Measurements from ENCODE around the gene AHSA1. TPM values are rescaled to one million over a fixed set of nuclear protein-coding genes. Genes with fewer than 3 reads are reported as not detected.
A peak's percentile ranks its signal among the peaks of the same experiment; 100 is the strongest.

Gene AHSA1
- total RNA-seq, 4 donors from 2014 or later, result 58.5 to 146 (median 102) TPM

- no peak for TF ChIP-seq CTCF (IDR thresholded peaks at IDR 0.05)
- no peak for TF ChIP-seq EP300 (IDR thresholded peaks at IDR 0.05)
- TF ChIP-seq POLR2A (IDR thresholded peaks at IDR 0.05), result no peak
- DNase-seq (ENCODE audit: low spot score in 2 of 2), result no peak
- no peaks in the 10 kb centered on the region for H3K4me1 ChIP-seq
- no peaks in the 10 kb centered on the region for H3K27me3 ChIP-seq
- peaks cover 1 to 97% (median 28%) of the 10 kb centered on the region in 3 donors for H3K36me3 ChIP-seq
- H3K27ac ChIP-seq, result no peak overlapping the region
- 88 to 91% methylated on average over 4 of the region's 4 CpGs for WGBS, 2 donors
- no peak overlapping the region for H3K4me3 ChIP-seq
- H3K9me3 ChIP-seq, result no peaks in the 10 kb centered on the region
Observed at GRCh38 chr14:77439861-77440260, 18.0 kb upstream of the AHSA1 start.

- WGBS, 2 donors, result 89 to 92% methylated on average over 2 of the region's 2 CpGs
- H3K27ac ChIP-seq, result no peak overlapping the region
- DNase-seq (ENCODE audit: low spot score in 2 of 2), result no peak
- H3K4me1 ChIP-seq, result no peaks in the 10 kb centered on the region
- TF ChIP-seq CTCF (IDR thresholded peaks at IDR 0.05), result no peak
- no peak for TF ChIP-seq POLR2A (IDR thresholded peaks at IDR 0.05)
- no peak for TF ChIP-seq EP300 (IDR thresholded peaks at IDR 0.05)
- no peaks in the 10 kb centered on the region for H3K9me3 ChIP-seq
- peaks cover 0 to 95% (median 17%) of the 10 kb centered on the region in 3 donors for H3K36me3 ChIP-seq
- H3K4me3 ChIP-seq, result no peak overlapping the region
- no peaks in the 10 kb centered on the region for H3K27me3 ChIP-seq
Observed at GRCh38 chr14:77442196-77442595, 15.7 kb upstream of the AHSA1 start.

- Histone ChIP-seq H3K4me3 (peak overlapping the region in 1 of 4 donors; percentile 93), H3K27ac (no peak overlapping the region), H3K9me3 (no peaks in the 10 kb centered on the region), H3K27me3 (no peaks in the 10 kb centered on the region), H3K36me3 (peaks cover 0 to 40% (median 2%) of the 10 kb centered on the region in 3 donors), H3K4me1 (peaks cover 0 to 39% (median 17%) of the 10 kb centered on the region in 4 donors)
- DNase-seq (ENCODE audit: low spot score in 2 of 2), result no peak
- WGBS, 2 donors, result 65 to 73% methylated on average over 2 of the region's 2 CpGs
- TF ChIP-seq CTCF (IDR thresholded peaks at IDR 0.05) (no peak), POLR2A (IDR thresholded peaks at IDR 0.05) (no peak), EP300 (IDR thresholded peaks at IDR 0.05) (no peak)
Observed at GRCh38 chr14:77455966-77456640, 1.8 kb upstream of the AHSA1 start.

- WGBS, 2 donors, result 0% methylated on average over 18 of the region's 18 CpGs
- H3K4me1 ChIP-seq, result peaks cover 0 to 40% (median 17%) of the 10 kb centered on the region in 4 donors
Observed at GRCh38 chr14:77457115-77457521, 775 bp upstream of the AHSA1 start.

More at GRCh38 chr14:77457115-77457521, 775 bp upstream of the AHSA1 start:
- no peak for DNase-seq (ENCODE audit: low spot score in 2 of 2)
- Histone ChIP-seq H3K4me3 (peak overlapping the region; percentile 89 to 98 (median 92)), H3K9me3 (no peaks in the 10 kb centered on the region), H3K27me3 (no peaks in the 10 kb centered on the region), H3K27ac (peak overlapping the region; percentile 92 to 98 (median 98)), H3K36me3 (peaks cover 0 to 40% (median 4%) of the 10 kb centered on the region in 3 donors)
- TF ChIP-seq CTCF (IDR thresholded peaks at IDR 0.05), result no peak
- TF ChIP-seq EP300 (IDR thresholded peaks at IDR 0.05), result no peak
- TF ChIP-seq POLR2A (IDR thresholded peaks at IDR 0.05), result peak in 1 of 2 donors; percentile 54

Measured in tibial nerve (tissue), 4 donors.